Measurements from ENCODE around the gene KLC1.
A peak's percentile ranks its signal among the peaks of the same experiment; 100 is the strongest.

Gene KLC1

GRCh38 chr14:103744621-103745395 is 115.8 kb downstream of the KLC1 start:
- Mint-ChIP-seq H3K9me3 (no peaks in the 10 kb centered on the region), H3K27me3 (no peaks in the 10 kb centered on the region), H3K27ac (no peak overlapping the region), H3K36me3 (peaks cover 7% of the 10 kb centered on the region), H3K4me1 (no peaks in the 10 kb centered on the region), H3K4me3 (no peak overlapping the region)
- no peak for ATAC-seq (ENCODE audit: low read depth)
- no peak for DNase-seq (ENCODE audit: low spot score in 2 of 2)

GRCh38 chr14:103745424-103745823 is 116.4 kb downstream of the KLC1 start:
- no peak overlapping the region for H3K4me3 Mint-ChIP-seq
- no peaks in the 10 kb centered on the region for H3K9me3 Mint-ChIP-seq
- no peaks in the 10 kb centered on the region for H3K27me3 Mint-ChIP-seq
- no peaks in the 10 kb centered on the region for H3K4me1 Mint-ChIP-seq
- DNase-seq (ENCODE audit: low spot score in 2 of 2) (no peak), ATAC-seq (ENCODE audit: low read depth) (no peak)
- peaks cover 6% of the 10 kb centered on the region for H3K36me3 Mint-ChIP-seq
- H3K27ac Mint-ChIP-seq = no peak overlapping the region

- H3K27ac Mint-ChIP-seq = no peak overlapping the region
- no peak for ATAC-seq (ENCODE audit: low read depth)
- H3K27me3 Mint-ChIP-seq = no peaks in the 10 kb centered on the region
- H3K9me3 Mint-ChIP-seq = no peaks in the 10 kb centered on the region
- no peaks in the 10 kb centered on the region for H3K4me1 Mint-ChIP-seq
- peaks cover 6% of the 10 kb centered on the region for H3K36me3 Mint-ChIP-seq
- H3K4me3 Mint-ChIP-seq = no peak overlapping the region
- no peak for DNase-seq (ENCODE audit: low spot score in 2 of 2)
Measured at GRCh38 chr14:103746701-103747100, 117.7 kb downstream of the KLC1 start.

- H3K36me3 Mint-ChIP-seq = peaks cover 4% of the 10 kb centered on the region
- no peaks in the 10 kb centered on the region for H3K9me3 Mint-ChIP-seq
- no peaks in the 10 kb centered on the region for H3K4me1 Mint-ChIP-seq
- H3K27me3 Mint-ChIP-seq = no peaks in the 10 kb centered on the region
- DNase-seq (ENCODE audit: low spot score in 2 of 2) (no peak), ATAC-seq (ENCODE audit: low read depth) (peak; percentile 68)
- no peak overlapping the region for H3K27ac Mint-ChIP-seq
- no peak overlapping the region for H3K4me3 Mint-ChIP-seq
Measured at GRCh38 chr14:103748534-103748857, 119.5 kb downstream of the KLC1 start.

- H3K27me3 Mint-ChIP-seq = no peaks in the 10 kb centered on the region
- H3K9me3 Mint-ChIP-seq = no peaks in the 10 kb centered on the region
Measured at GRCh38 chr14:103749452-103749851, 120.4 kb downstream of the KLC1 start.

GRCh38 chr14:103749860-103750259 is 120.8 kb downstream of the KLC1 start:
- H3K9me3 Mint-ChIP-seq = no peaks in the 10 kb centered on the region
- ATAC-seq (ENCODE audit: low read depth) (no peak), DNase-seq (ENCODE audit: low spot score in 2 of 2) (no peak)
- no peak overlapping the region for H3K27ac Mint-ChIP-seq
- peaks cover 4% of the 10 kb centered on the region for H3K36me3 Mint-ChIP-seq
- no peak overlapping the region for H3K4me3 Mint-ChIP-seq
- H3K27me3 Mint-ChIP-seq = no peaks in the 10 kb centered on the region
- H3K4me1 Mint-ChIP-seq = no peaks in the 10 kb centered on the region

More at GRCh38 chr14:103749452-103749851, 120.4 kb downstream of the KLC1 start:
- H3K36me3 Mint-ChIP-seq = peaks cover 4% of the 10 kb centered on the region
- DNase-seq (ENCODE audit: low spot score in 2 of 2) (no peak), ATAC-seq (ENCODE audit: low read depth) (no peak)
- no peak overlapping the region for H3K27ac Mint-ChIP-seq
- H3K4me3 Mint-ChIP-seq = no peak overlapping the region
- no peaks in the 10 kb centered on the region for H3K4me1 Mint-ChIP-seq

Data from memory B cell (primary cell).